GM18858 (cell line): ENCODE results near the gene TRPV3.
"Not testable (repeated sequence)": the region's sequence is repeated elsewhere in the genome, so short reads cannot be mapped to it uniquely, and the experiment has no call there.

Experiments
- ATAC-seq: cut with Tn5 transposase; IDR thresholded peaks from one replicate; pipeline ENCODE4 v1.9.1; 2021; ENCODE audit not compliant: unreplicated experiment

The TRPV3 gene

GRCh38 chr17:3527468-3527867 lies 30.1 kb downstream of the TRPV3 start:
- no peak for ATAC-seq

GRCh38 chr17:3526971-3527370 lies 30.6 kb downstream of the TRPV3 start:
- ATAC-seq: no peak

- ATAC-seq: no peak
Observed at GRCh38 chr17:3526491-3526890, 31.1 kb downstream of the TRPV3 start.

GRCh38 chr17:3524024-3524423 lies 33.6 kb downstream of the TRPV3 start:
- ATAC-seq: no peak

GRCh38 chr17:3519472-3519871 lies 38.1 kb downstream of the TRPV3 start:
- not testable (repeated sequence) for ATAC-seq

GRCh38 chr17:3514873-3515272 lies 42.7 kb downstream of the TRPV3 start:
- no peak for ATAC-seq

GRCh38 chr17:3514167-3514566 lies 43.4 kb downstream of the TRPV3 start:
- not testable (repeated sequence) for ATAC-seq

GRCh38 chr17:3513305-3514035 lies 44.1 kb downstream of the TRPV3 start:
- ATAC-seq: no peak

- no peak for ATAC-seq
Observed at GRCh38 chr17:3512505-3513171, 45.0 kb downstream of the TRPV3 start.

GRCh38 chr17:3511852-3512504 lies 45.6 kb downstream of the TRPV3 start:
- ATAC-seq: no peak

- ATAC-seq: no peak
Observed at GRCh38 chr17:3510090-3510489, 47.5 kb downstream of the TRPV3 start.

GRCh38 chr17:3507869-3508268 lies 49.7 kb downstream of the TRPV3 start:
- no peak for ATAC-seq

GRCh38 chr17:3507071-3507470 lies 50.5 kb downstream of the TRPV3 start:
- ATAC-seq: no peak

GRCh38 chr17:3506054-3506453 lies 51.6 kb downstream of the TRPV3 start:
- no peak for ATAC-seq

GRCh38 chr17:3505008-3505407 lies 52.6 kb downstream of the TRPV3 start:
- ATAC-seq: no peak

GRCh38 chr17:3503285-3503684 lies 54.3 kb downstream of the TRPV3 start:
- no peak for ATAC-seq

GRCh38 chr17:3502466-3502865 lies 55.1 kb downstream of the TRPV3 start:
- ATAC-seq: no peak

GRCh38 chr17:3501344-3501743 lies 56.3 kb downstream of the TRPV3 start:
- no peak for ATAC-seq

- ATAC-seq: no peak
Observed at GRCh38 chr17:3497101-3497500, 60.5 kb downstream of the TRPV3 start.

- no peak for ATAC-seq
Observed at GRCh38 chr17:3485481-3486068, 72.0 kb downstream of the TRPV3 start.

- no peak for ATAC-seq
Observed at GRCh38 chr17:3482852-3483251, 74.8 kb downstream of the TRPV3 start.

- no peak for ATAC-seq
Observed at GRCh38 chr17:3479988-3480387, 77.6 kb downstream of the TRPV3 start.
